Measurements from ENCODE around the gene RFX7.
A peak's percentile ranks its signal among the peaks of the same experiment; 100 is the strongest.

Gene RFX7

DNA sequence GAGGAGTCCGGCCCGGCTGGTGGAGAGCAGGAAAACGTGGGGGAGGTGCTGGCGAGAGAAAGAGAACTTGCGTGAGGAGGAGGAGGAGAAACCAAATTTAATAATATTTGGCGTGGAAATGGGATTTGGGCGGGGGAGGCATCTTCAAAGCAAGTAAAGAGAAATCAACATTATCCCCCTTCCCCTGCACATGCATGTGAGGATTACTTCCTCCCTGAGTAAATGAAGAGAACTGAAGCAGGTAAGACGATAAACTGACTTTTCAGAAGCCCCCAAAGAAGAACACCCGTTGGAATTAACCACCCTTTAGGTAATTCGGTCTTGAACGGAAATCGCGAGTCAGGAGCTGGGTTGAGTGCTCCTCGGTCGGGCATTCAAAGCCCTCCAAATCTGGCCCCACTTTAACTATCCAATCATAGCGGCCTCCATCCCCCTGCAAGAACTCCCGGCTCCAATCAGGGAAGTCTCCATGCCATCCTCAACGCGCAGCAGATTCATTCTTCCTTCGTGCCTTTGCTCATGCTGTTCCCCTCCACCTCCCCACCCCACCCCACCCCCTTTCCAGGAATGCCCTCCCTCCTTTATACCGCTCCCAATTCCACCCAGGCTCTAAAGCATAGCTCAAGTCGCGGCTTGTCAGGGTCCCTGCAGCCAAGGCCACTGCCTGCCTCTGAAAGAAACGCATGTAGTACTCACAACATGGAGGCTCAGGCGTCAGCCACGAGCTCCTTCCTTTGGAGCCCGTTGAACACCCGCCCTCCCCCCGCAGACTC is 545 bp upstream of the RFX7 start:
- peak; percentile 76 for DNase-seq (ENCODE audit: extremely low read depth, low read depth)
- TF ChIP-seq, protein P1, sequence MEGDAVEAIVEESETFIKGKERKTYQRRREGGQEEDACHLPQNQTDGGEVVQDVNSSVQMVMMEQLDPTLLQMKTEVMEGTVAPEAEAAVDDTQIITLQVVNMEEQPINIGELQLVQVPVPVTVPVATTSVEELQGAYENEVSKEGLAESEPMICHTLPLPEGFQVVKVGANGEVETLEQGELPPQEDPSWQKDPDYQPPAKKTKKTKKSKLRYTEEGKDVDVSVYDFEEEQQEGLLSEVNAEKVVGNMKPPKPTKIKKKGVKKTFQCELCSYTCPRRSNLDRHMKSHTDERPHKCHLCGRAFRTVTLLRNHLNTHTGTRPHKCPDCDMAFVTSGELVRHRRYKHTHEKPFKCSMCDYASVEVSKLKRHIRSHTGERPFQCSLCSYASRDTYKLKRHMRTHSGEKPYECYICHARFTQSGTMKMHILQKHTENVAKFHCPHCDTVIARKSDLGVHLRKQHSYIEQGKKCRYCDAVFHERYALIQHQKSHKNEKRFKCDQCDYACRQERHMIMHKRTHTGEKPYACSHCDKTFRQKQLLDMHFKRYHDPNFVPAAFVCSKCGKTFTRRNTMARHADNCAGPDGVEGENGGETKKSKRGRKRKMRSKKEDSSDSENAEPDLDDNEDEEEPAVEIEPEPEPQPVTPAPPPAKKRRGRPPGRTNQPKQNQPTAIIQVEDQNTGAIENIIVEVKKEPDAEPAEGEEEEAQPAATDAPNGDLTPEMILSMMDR (IDR thresholded peaks at IDR 0.05; ENCODE audit: low read depth, low read length, missing control alignments): no peak
- peak overlapping the region; percentile 71 for H3K4me3 ChIP-seq (replicated peaks; ENCODE audit: low read depth, low read length)

DNA sequence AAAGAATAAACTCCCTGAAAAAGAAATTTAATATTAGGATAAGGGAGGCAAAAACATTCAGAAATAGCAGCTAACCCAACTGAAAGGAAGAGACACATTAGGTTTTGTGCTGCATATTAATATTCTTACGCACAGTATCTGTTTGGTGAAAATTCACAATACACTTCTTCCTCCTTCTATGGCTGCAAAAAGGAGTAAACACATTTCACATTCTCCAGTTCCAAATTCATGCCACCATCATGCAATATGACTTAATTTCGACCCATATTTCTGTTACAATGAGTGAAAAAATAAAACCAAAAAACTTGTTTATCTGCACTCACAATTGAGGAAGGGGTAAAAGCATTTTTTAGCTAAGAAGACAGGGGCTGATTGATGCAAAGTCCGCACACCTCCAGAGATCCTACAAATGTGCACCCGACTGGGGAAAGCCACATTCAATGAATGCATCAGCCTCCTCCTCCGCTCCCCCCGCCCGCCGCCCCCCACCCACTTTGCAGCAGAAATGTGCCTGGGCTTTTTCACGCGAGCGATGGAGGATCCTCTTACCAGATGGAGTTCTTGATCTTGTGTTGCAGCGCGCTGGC is 1.0 kb downstream of the RFX7 start:
- H3K4me3 ChIP-seq (replicated peaks; ENCODE audit: low read depth, low read length): peak overlapping the region; percentile 71
- no peak for DNase-seq (ENCODE audit: extremely low read depth, low read depth)
- TF ChIP-seq, protein P1 (IDR thresholded peaks at IDR 0.05; ENCODE audit: low read depth, low read length, missing control alignments): no peak

DNA sequence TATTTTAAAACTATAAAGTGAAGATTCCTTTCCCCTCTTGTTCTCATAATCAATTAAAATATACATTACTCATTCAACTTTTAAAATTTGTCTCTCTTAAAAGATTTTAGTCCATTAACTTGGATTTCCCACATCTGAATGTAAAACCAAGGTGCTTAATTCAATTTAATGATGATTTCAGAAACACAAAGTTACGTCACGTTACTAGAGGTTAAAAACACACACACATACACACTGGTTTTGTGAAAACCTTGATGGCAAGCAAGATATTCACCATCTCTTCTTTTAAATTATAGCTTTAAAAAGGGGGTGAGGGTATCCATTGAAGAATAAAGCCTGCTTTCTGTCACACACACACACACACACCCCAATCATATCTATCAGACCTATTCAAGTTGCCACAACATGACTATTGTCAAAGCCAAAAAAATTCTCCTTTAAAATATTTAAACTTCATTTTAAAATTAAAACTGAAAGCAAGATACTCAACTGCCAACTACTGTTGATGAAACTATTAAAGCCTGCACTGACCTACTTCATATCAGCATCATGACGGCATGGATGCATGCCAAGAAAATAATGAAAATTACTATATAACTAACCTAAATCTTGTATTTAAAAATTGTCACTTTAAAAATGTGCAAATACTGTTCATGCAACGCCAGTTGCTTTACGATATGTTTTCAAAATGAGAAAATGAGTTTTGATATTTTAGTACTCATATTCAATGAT is 2.1 kb downstream of the RFX7 start:
- TF ChIP-seq, protein P1 (IDR thresholded peaks at IDR 0.05; ENCODE audit: low read depth, low read length, missing control alignments): no peak
- DNase-seq (ENCODE audit: extremely low read depth, low read depth): no peak
- H3K4me3 ChIP-seq (replicated peaks; ENCODE audit: low read depth, low read length): peak overlapping the region; percentile 71

DNA sequence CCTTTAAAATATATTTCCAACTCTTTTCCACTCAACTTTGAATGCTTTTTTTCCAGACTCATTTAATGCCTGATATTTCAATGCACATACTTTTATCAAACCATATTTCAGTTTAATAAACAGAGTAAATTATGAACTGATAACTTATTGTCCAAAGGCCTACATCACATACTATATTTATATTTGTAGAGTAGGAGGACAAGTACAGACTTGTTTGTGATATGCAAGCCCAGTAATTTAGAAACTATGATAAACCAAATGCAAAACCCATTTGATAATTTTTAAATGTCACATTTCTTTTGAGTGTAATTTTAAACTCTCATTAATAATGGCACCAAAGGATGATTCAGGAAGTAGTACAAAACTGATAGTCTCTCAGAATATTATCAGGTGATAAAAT is 3.3 kb downstream of the RFX7 start:
- DNase-seq (ENCODE audit: extremely low read depth, low read depth): no peak
- TF ChIP-seq, protein P1 (IDR thresholded peaks at IDR 0.05; ENCODE audit: low read depth, low read length, missing control alignments): no peak
- H3K4me3 ChIP-seq (replicated peaks; ENCODE audit: low read depth, low read length): peak overlapping the region; percentile 71; the same call in 1 of the 2 replicates

DNA sequence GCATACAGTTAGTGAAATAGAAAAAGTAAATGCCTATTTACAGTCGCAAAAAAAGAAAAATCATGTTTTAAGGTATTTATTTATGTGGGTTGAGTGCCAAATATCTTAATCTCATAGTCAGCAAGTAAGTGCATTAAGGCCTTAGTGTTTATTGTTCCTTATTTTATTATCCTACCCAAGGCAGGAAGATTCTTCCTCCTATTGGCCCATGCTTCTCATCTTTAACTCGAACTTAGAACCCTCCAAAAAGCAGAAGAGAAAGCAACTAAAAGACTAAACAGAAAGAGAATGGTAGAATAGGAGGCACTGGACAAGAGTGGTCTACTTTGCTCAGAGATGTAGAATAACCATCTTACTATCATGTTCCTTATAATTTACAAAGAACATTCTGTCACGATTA is 7.5 kb downstream of the RFX7 start:
- no peak for DNase-seq (ENCODE audit: extremely low read depth, low read depth)
- TF ChIP-seq, protein P1 (IDR thresholded peaks at IDR 0.05; ENCODE audit: low read depth, low read length, missing control alignments): no peak
- H3K4me3 ChIP-seq (replicated peaks; ENCODE audit: low read depth, low read length): no peak overlapping the region

DNA sequence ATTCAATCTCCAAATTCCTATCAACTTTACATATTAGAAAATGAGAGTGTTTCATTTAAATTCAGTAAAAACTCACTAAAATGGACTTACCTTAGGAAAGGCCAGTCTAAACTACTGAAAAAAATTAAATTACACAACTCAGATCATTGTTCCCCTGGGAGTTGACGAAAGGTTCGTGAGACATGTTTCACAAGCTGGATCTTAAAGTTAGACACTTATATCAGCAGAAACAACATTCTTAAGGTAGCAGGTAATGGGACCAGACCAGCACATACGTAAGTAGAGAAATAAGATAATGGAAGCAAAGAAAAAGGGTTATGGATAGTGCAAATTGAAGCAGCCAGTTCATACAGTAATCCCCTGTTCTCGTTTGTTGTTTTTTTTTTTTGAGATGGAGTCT is 8.9 kb downstream of the RFX7 start:
- no peak for DNase-seq (ENCODE audit: extremely low read depth, low read depth)
- H3K4me3 ChIP-seq (replicated peaks; ENCODE audit: low read depth, low read length): no peak overlapping the region
- TF ChIP-seq, protein P1 (IDR thresholded peaks at IDR 0.05; ENCODE audit: low read depth, low read length, missing control alignments): no peak

Data from HFF-Myc (cell line).